ENCODE data around the gene DZANK1. TPM values are rescaled to one million over a fixed set of nuclear protein-coding genes. Genes with fewer than 3 reads are reported as not detected.

The DZANK1 gene
- total RNA-seq = 0.50 and 1.0 TPM in 2 replicates

GRCh38 chr20:18466894-18467730 is at the start of gene DZANK1, which contains the start of gene POLR3F:
TSS of gene DZANK1 (minus strand) at chr20:18467030. CDS start at chr20:18465358, 1,672 bp downstream.
TSS of gene POLR3F (plus strand) at chr20:18467390. CDS start at chr20:18467507, 117 bp downstream.

GRCh38 chr20:18507218-18508191 is 40.7 kb upstream of the DZANK1 start, which contains the start of gene SEC23B:
TSS of gene SEC23B (plus strand) at chr20:18507940. CDS start at chr20:18510836, 2,896 bp downstream.

GRCh38 chr20:18496740-18497592 is 30.1 kb upstream of the DZANK1 start, which contains the start of gene RBBP9:
TSS of gene RBBP9 (minus strand) at chr20:18497225. CDS start at chr20:18497167, 58 bp downstream.

Other genes with a start within 250 kb of the DZANK1 start
- gene ZNF133, start 178.5 kb downstream of the DZANK1 start, total RNA-seq = 13.5 and 17.7 TPM in 2 replicates
- 9.2 and 14.6 TPM in 2 replicates for gene POLR3F, start 360 bp upstream of the DZANK1 start, total RNA-seq
- gene RBBP9, start 30.2 kb upstream of the DZANK1 start, total RNA-seq = 18.3 and 21.5 TPM in 2 replicates
- 51.4 and 54.7 TPM in 2 replicates for gene SEC23B, start 40.9 kb upstream of the DZANK1 start, total RNA-seq
- gene SMIM26, start 100.4 kb upstream of the DZANK1 start, total RNA-seq = 129 and 157 TPM in 2 replicates
- gene DTD1, start 121.0 kb upstream of the DZANK1 start, total RNA-seq = 127 and 139 TPM in 2 replicates